Omental fat pad (tissue), 4 donors: ENCODE measurements around the gene CTDSPL. TPM values are rescaled to one million over a fixed set of nuclear protein-coding genes. Genes with fewer than 3 reads are reported as not detected.

Source experiments
- ATAC-seq: fragments of 150-250 bp; one replicate; pipeline ENCODE4 v1.9.1; 2016; ENCODE audit warnings: mild to moderate bottlenecking, moderate library complexity; ENCODE audit not compliant: low FRiP score
- DNase-seq: peaks from one replicate; pipeline ENCODE4 v3.0.0-alpha.2; 2019; ENCODE audit warnings: low spot score
- CTCF ChIP-seq, 3 donors: fragments of 450-650 bp; IDR thresholded peaks; one replicate each; pipeline ENCODE4 v1.5.1; 2016 to 2017; ENCODE audit warnings: antibody characterized with exemption in 3 of 3, mild to moderate bottlenecking in 3 of 3, moderate library complexity in 2 of 3
- total RNA-seq, 4 donors: library from RNA; depleted of rRNA; stranded (reverse); fragments of >200 nt; gene quantifications; one replicate each; pipeline ENCODE4 v1.1.0, GENCODE V29; 2016

CTDSPL gene
- total RNA-seq, 4 donors from 2014 or later = 23.9 to 41.8 (median 33.2) TPM

GRCh38 chr3:38021196-38021595, 159.5 kb downstream of the CTDSPL start:
- ATAC-seq (no peak), DNase-seq (no peak)
- TF ChIP-seq CTCF (IDR thresholded peaks at IDR 0.05) = no peak

GRCh38 chr3:38022301-38022700, 160.6 kb downstream of the CTDSPL start:
- no peak for DNase-seq
- ATAC-seq = no peak
- TF ChIP-seq CTCF (IDR thresholded peaks at IDR 0.05) = no peak

GRCh38 chr3:38022896-38023709, 161.4 kb downstream of the CTDSPL start:
- ATAC-seq = no peak
- no peak for DNase-seq
- no peak for TF ChIP-seq CTCF (IDR thresholded peaks at IDR 0.05)

- no peak for TF ChIP-seq CTCF (IDR thresholded peaks at IDR 0.05)
- DNase-seq (no peak), ATAC-seq (no peak)
Measured at GRCh38 chr3:38026856-38027255, 165.2 kb downstream of the CTDSPL start.

GRCh38 chr3:38027466-38028465, 166.1 kb downstream of the CTDSPL start:
- DNase-seq = no peak
- no peak for ATAC-seq
- TF ChIP-seq CTCF (IDR thresholded peaks at IDR 0.05) = no peak

GRCh38 chr3:38028621-38029361, 167.1 kb downstream of the CTDSPL start:
- no peak for ATAC-seq
- no peak for DNase-seq
- no peak for TF ChIP-seq CTCF (IDR thresholded peaks at IDR 0.05)
